Measurements from ENCODE around the gene SBSN.

The SBSN gene

DNA sequence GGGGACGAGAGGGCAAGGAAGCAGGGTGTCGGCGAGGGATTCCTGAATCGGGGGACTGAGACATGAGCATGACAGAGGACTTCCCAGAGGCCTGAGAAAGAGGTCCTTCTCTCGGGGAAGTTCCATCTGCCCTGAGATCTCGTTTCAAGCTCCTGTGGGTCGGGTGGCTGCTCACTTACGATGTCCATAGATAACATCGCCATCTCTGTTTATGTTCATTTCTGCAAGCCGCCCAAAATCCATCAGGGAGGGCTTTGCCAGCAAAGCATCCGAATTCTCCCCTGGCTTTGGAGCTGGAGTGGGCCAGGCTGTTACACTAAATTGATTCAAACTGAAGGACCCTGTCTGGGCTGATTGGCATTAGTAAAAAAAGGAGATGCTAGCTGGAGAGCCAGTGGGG, 20.6 kb downstream of the SBSN start:
- TF ChIP-seq, protein P1, sequence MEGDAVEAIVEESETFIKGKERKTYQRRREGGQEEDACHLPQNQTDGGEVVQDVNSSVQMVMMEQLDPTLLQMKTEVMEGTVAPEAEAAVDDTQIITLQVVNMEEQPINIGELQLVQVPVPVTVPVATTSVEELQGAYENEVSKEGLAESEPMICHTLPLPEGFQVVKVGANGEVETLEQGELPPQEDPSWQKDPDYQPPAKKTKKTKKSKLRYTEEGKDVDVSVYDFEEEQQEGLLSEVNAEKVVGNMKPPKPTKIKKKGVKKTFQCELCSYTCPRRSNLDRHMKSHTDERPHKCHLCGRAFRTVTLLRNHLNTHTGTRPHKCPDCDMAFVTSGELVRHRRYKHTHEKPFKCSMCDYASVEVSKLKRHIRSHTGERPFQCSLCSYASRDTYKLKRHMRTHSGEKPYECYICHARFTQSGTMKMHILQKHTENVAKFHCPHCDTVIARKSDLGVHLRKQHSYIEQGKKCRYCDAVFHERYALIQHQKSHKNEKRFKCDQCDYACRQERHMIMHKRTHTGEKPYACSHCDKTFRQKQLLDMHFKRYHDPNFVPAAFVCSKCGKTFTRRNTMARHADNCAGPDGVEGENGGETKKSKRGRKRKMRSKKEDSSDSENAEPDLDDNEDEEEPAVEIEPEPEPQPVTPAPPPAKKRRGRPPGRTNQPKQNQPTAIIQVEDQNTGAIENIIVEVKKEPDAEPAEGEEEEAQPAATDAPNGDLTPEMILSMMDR (IDR thresholded peaks at IDR 0.05), result no peak

DNA sequence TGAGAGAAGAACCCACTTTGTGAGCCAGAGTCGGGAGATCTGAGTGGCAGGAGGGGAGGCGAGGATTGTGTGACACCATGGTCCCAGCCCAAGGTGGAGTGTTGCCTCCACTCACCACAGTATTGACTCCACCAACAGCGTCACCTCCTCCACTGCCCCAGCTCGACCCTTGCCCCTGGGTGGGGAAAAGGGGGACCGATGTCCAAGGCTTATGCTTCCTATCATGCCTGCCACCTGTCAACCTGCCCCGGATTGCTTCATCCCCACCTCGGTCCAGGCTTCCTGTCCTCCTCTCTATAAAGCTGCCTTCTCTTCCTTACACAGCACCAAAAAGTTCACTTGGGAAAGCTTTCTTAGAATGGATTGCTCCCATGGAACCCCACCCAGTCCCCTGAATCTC, 22.1 kb downstream of the SBSN start:
- TF ChIP-seq, protein P1 (IDR thresholded peaks at IDR 0.05), result no peak

DNA sequence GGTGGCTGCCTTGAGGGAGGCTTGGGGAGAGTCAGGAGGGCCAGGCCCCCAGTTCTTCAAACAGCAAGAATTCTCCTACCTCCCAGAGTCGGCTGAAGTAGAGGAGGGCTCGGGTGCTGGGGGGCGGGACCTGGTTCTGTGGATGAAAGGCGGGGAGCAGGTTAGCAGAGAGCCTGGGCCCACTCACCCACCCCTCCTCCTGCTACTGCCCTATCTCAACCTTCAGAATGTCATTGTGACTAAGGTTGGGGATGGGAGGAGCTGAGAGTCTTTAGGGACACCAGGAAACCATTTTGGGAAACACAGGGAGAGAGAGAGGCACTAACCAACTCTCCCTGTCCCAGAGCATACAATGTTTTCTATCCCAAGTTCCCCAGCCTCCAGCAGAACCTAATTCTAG, 25.4 kb downstream of the SBSN start:
- TF ChIP-seq, protein P1 (IDR thresholded peaks at IDR 0.05), result no peak

DNA sequence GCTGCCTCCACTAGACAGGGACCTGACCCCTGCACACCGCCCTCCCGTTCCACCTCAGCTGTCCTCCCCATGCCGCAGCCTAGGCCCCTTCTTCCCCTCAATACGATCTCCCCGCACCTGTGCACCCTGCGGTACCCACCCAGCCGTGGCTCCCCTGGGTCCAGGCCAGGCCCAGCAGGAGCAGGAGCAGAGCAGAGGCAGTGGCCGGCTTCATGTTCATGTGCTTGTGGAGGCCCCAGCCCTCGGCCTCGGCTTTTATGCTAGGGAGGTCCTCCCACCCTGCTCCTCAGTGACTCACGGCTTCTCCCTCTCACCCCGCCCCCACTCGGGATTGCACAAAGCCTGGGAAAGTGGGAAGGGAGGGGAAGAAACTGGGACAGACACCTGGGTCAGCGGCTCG, 26.4 kb downstream of the SBSN start:
- TF ChIP-seq, protein P1 (IDR thresholded peaks at IDR 0.05), result no peak

DNA sequence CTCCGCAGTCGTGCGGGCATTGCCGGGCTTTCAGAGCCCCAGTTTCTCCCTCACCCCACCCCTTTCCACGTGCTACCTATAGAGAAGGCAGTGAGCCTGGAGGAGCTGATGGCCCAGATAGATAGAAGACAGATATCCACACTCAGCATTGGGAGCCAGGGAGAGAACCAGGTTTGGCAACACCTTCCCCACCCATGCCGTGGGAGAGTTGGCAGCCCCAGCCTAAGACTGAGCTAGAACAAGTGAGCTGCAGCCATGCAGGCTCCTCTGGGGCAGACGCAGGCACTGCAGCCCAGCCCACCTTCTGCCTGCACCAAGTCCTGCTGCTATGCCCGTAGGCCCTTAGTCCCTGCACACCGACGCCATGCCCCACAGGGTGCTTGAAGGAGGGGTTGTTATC, 27.5 kb downstream of the SBSN start:
- TF ChIP-seq, protein P1 (IDR thresholded peaks at IDR 0.05), result no peak

DNA sequence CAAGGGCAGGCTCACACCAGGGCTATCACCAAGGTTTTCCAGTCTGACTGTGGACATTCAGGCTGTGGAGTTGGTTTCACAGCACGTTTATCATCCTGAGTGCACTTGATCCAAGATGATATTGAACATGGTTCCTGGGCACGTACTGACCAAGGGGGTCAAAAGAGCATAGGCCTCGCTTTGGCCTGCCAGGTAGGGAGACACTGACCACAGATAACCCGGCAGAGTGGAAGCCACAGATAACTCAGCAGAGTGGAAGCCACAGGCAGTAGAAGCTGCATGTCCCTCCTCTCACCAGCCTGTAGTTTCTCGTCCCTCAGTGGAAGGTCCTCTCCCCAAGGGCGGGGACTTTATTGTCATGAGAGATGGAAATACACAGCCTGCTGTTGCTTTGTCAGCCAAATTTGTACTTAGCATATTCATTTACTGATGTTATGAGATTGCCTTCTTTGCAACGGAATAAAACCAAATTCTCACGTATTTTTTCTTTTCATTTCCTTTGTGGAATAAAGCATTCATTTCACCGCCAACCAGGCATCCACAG, 29.1 kb downstream of the SBSN start:
- TF ChIP-seq, protein P1 (IDR thresholded peaks at IDR 0.05), result no peak

DNA sequence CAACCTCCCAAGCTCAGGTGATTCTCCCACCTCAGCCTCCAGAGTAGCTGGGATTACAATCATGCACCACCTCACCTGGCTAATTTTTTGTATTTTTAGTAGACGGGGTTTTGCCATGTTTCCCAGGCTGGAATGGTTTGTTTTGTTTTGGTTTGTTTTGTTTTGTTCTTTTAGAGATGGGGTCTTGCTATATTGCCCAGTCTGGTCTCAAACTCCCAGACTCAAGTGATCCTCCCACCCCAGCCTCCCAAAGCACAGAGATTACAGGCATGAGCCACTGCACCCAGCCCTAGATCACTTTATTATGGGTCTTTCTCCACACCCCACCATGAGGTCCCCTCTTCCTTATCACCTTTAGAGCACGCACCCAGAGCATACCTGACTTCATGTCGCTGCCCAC, 29.9 kb downstream of the SBSN start:
- TF ChIP-seq, protein P1 (IDR thresholded peaks at IDR 0.05), result no peak

DNA sequence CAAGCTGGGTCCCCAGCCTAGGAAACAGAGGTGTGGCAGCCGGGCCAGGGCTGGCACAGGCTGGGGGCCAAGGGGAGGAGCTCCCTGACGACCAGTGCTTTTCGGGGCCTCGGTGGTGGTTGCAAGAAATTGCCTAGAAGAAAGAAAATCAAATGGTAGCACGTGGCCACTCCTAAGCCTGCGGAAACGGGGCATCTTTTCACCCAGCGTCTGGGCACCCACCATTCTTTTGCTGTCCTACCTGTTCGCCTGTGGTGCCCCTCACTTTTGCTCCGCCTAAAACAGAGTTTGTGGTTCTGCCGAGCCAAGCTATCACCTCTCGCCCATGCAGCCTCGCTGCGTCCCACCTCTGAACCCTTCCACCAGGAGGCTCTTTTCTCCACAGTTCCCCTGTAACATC, 30.7 kb downstream of the SBSN start:
- TF ChIP-seq, protein P1 (IDR thresholded peaks at IDR 0.05), result no peak
